Prostate gland (tissue), 2 donors: ENCODE results near the gene MIR17HG.
A peak's percentile ranks its signal among the peaks of the same experiment; 100 is the strongest.

Experiments
- POLR2AphosphoS5 ChIP-seq: sonication (generic); formaldehyde crosslinking; IDR thresholded peaks from one replicate; pipeline ENCODE4 v1.6.1; 2017; ENCODE audit warnings: antibody characterized with exemption
- TF ChIP-seq, protein P1 (sequence below), 4 experiments: fragments of 200-600 bp in 2 of 4; fragments of 450-650 bp in 2 of 4; sonication (generic) in 2 of 4; IDR thresholded peaks; 1 replicate in 3 of 4; 2 replicates in 1 of 4; pipeline ENCODE4 v1.5.1; 2016 to 2019; ENCODE audit warnings: antibody characterized with exemption in 4 of 4, mild to moderate bottlenecking in 2 of 4, moderate library complexity in 2 of 4

DNA sequence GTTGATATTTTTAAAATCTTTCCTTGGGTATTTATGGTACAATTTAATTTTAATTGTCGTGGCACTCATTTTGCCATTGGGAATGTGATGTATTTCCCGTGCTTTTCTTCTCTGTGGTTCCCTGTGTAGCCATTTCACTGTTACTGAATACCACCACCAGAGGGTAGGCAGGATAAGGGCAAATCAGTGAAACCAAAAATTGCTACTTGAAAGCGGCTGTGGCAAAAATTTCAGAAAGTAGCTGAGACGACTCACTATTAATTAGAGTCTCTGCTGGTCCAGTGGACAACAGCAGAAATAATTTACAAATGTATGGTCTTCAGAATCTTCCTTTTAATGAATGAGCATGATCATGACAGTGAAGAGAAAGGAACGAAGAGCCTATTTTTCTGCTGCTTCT is 34.4 kb upstream of the MIR17HG start:
- TF ChIP-seq, protein P1, sequence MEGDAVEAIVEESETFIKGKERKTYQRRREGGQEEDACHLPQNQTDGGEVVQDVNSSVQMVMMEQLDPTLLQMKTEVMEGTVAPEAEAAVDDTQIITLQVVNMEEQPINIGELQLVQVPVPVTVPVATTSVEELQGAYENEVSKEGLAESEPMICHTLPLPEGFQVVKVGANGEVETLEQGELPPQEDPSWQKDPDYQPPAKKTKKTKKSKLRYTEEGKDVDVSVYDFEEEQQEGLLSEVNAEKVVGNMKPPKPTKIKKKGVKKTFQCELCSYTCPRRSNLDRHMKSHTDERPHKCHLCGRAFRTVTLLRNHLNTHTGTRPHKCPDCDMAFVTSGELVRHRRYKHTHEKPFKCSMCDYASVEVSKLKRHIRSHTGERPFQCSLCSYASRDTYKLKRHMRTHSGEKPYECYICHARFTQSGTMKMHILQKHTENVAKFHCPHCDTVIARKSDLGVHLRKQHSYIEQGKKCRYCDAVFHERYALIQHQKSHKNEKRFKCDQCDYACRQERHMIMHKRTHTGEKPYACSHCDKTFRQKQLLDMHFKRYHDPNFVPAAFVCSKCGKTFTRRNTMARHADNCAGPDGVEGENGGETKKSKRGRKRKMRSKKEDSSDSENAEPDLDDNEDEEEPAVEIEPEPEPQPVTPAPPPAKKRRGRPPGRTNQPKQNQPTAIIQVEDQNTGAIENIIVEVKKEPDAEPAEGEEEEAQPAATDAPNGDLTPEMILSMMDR (IDR thresholded peaks at IDR 0.05) = peak in 3 of 4 experiments; percentile 18 to 34 (median 31)
- TF ChIP-seq POLR2AphosphoS5 = no peak
